Measurements from ENCODE around the gene USP10. TPM values are rescaled to one million over a fixed set of nuclear protein-coding genes. Genes with fewer than 3 reads are reported as not detected.
"Not testable (repeated sequence)": the region's sequence is repeated elsewhere in the genome, so short reads cannot be mapped to it uniquely, and the experiment has no call there.

USP10 gene
- total RNA-seq, 1 donor from 2014 or later: 70.8 TPM

DNA sequence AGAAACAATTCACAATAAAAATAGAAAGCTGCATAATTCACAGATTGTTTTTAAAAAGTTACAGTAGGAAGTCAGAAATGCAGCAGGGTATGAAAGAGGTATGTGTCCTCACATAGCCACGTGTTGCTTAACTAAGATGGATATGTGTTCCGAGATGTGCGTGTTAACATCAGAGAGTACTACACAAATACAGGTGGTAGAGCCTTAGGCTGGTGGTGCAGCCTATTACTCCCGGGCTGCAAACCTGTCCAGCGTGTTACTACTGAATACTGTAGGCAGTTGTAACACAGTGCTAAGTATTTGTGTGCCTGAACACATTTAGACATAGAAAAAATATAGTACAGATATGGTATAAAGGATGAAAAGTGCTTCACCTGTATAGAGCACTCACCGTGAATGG lies 46.4 kb downstream of the USP10 start:
- DNase-seq (ENCODE audit: extremely low read depth, low read depth, low spot score): no peak

DNA sequence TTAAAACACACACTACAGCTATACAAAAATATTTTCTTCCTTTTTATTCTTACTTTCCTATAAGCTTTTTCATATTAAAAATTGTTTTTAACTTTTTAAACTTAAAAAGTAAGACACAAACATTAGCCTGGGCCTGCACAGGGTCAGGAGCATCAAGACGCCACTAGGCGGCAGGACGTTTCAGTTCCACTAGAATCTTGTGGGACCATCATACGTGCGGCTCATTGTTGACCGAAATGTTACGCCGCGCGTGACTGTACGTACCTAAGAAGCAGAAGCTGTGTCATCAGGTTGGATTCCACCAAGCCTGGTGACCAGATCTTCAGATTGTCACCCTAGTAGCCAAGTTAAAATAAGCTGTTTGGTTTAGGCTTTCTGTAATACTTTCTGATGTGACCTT lies 47.1 kb downstream of the USP10 start:
- no peak for DNase-seq (ENCODE audit: extremely low read depth, low read depth, low spot score)

DNA sequence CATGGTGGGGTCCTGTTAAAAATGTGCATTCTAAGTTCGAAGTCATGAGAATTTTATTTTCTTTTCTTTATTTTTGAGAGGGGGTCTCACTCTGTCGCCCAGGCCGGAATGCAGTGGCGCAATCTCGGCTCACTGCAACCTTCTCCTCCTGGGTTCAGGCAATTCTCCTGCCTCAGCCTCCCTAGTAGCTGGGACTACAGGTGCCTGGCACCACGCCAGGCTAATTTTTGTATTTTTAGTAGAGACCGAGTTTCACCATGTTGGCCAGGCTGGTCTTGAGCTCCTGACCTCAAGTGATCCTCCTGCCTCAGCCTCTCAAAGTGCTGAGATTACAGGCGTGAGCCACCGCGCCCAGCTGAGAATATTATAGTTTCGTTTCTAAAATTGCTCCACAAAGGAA lies 48.4 kb downstream of the USP10 start:
- not testable (repeated sequence) for DNase-seq (ENCODE audit: extremely low read depth, low read depth, low spot score)

DNA sequence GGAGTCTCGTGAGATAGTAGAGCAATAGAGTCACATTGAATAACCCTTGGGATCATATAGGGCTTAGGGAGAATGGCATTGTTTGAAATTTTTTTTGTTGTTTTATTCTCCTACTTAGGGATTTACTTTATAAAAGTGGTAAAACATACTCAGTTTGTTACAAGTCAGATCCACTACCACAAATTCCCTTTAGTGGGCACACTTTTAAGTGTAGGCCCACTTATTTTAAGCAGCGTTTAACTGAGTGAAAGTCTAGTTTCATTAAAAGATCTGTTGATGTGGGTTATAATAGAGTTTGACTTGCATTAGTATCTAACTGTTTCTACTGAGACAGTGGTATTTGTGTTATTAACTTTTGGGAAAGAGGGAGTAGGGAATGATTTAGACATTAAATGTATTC lies 49.3 kb downstream of the USP10 start:
- no peak for DNase-seq (ENCODE audit: extremely low read depth, low read depth, low spot score)

- DNase-seq (ENCODE audit: extremely low read depth, low read depth, low spot score): no peak
Measured at GRCh38 chr16:84749815-84750214, 50.0 kb downstream of the USP10 start.

- DNase-seq (ENCODE audit: extremely low read depth, low read depth, low spot score): no peak
Measured at GRCh38 chr16:84750575-84750974, 50.8 kb downstream of the USP10 start.

DNA sequence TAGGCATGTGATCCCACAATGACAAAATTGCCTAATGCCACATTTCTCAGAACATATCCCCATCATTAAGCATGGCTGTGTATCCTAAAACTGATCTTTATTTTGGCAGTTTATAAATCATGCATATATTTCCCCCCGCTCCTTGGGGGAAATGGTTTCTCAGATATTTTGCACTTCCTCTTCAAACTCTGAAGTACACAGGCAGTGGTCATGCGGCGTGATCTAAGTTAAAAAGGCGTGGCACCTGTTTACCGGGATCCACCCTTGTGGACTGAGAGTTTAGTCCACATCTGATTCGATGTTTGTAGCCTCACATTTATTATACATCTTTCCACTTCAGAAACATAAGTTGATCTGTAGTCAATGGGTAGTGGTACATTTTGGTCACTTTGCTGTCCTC lies 51.4 kb downstream of the USP10 start:
- no peak for DNase-seq (ENCODE audit: extremely low read depth, low read depth, low spot score)

- no peak for DNase-seq (ENCODE audit: extremely low read depth, low read depth, low spot score)
Measured at GRCh38 chr16:84751947-84752346, 52.1 kb downstream of the USP10 start.

DNA sequence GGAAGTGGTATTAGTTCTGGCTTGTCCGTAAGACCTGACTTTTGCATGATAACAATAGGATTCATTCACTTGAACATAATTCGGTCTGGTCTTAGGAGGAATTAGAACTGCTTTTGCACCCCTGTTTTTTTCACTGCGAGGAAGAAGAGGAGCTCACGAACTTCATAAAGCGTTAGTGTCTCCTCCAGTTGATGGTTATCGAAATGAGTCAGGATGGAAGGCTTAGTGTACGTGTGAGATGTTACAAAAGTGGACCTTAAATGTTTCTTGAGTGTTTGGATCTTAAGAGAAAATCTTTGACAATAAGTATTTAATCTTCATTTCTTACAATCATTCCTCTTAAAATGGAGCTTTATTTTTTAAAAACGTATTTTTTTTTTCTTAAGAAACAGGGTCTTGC lies 52.8 kb downstream of the USP10 start:
- no peak for DNase-seq (ENCODE audit: extremely low read depth, low read depth, low spot score)

GRCh38 chr16:84753412-84754326 lies 53.9 kb downstream of the USP10 start:
- no peak for DNase-seq (ENCODE audit: extremely low read depth, low read depth, low spot score)

DNA sequence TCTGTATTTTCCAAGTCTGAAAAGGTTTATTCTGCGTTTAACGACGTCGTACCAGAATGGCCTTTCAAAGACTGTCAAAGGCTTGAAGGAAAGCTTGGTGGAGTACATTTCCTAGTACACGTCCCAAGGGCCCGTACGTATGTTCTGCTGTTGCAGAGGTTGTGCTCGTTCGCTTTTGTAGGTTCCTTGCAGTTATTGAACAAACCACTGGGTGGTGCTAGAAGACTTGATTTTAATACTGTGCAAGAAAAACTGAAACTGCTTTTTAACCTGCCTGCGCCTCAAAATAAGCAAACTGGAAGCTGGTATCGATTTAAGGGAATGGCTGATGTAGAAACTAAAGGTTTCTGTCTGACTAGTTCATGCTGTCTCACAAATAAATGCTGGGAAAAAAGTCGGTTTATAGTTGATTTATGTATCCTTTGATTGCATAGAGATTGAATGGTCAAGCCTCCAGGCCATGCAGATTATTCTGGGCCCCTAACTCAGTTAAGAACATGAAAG lies 54.6 kb downstream of the USP10 start:
- DNase-seq (ENCODE audit: extremely low read depth, low read depth, low spot score): peak; percentile 80

GRCh38 chr16:84754956-84755672 lies 55.3 kb downstream of the USP10 start:
- no peak for DNase-seq (ENCODE audit: extremely low read depth, low read depth, low spot score)

GRCh38 chr16:84756830-84757229 lies 57.0 kb downstream of the USP10 start:
- no peak for DNase-seq (ENCODE audit: extremely low read depth, low read depth, low spot score)

DNA sequence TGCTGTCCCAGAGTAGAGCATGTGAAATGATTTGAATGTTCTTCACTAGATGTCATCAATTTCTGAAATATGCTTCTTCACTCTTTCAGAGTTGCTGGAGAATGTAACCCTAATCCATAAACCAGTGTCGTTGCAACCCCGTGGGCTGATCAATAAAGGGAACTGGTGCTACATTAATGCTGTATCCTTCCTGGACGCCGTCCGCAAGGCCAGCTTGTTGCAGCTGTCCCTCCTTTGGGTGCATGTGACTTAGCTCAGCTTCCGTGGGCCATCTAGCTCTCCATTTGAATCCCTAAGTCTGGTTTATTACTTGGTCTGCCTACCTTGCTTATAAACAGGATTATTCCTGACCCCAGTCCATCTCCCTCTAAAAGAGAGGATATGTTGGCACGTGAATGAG lies 58.8 kb downstream of the USP10 start:
- no peak for DNase-seq (ENCODE audit: extremely low read depth, low read depth, low spot score)

GRCh38 chr16:84759061-84759460 lies 59.3 kb downstream of the USP10 start:
- no peak for DNase-seq (ENCODE audit: extremely low read depth, low read depth, low spot score)

GRCh38 chr16:84759906-84760305 lies 60.1 kb downstream of the USP10 start:
- no peak for DNase-seq (ENCODE audit: extremely low read depth, low read depth, low spot score)

- DNase-seq (ENCODE audit: extremely low read depth, low read depth, low spot score): no peak
Measured at GRCh38 chr16:84761448-84762368, 61.9 kb downstream of the USP10 start.

- no peak for DNase-seq (ENCODE audit: extremely low read depth, low read depth, low spot score)
Measured at GRCh38 chr16:84763164-84763563, 63.4 kb downstream of the USP10 start.

- DNase-seq (ENCODE audit: extremely low read depth, low read depth, low spot score): no peak
Measured at GRCh38 chr16:84763629-84764028, 63.8 kb downstream of the USP10 start.

DNA sequence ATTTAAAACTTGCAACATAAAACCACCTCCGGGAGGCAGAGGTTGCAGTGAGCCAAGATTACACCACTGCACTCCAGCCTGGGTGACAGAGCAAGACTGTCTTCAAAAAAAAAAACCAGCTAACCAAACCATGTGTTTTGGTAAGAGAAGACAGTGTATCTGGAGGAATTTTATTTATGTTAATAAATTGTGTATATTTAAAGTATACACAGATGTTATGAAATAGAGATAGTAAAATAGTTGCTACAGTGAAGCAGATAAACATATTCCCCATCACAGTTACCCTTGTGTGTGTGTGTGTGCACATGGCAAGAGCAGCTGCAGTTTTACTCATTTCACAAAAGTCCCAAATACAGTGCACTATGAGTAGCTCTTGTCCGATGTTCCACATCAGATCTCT lies 65.2 kb downstream of the USP10 start:
- DNase-seq (ENCODE audit: extremely low read depth, low read depth, low spot score): no peak

Measured in glomerular endothelial cell (primary cell).